Suprapubic skin (tissue), 4 donors: ENCODE measurements around the gene CTDSP2.

Source experiments
- CTCF ChIP-seq, 2 donors: fragments of 200-600 bp in 1 of 2; fragments of 450-650 bp in 1 of 2; sonication (generic) in 1 of 2; IDR thresholded peaks; one replicate each; pipeline ENCODE4 v1.5.1; 2016 to 2019; ENCODE audit warnings: antibody characterized with exemption in 2 of 2, mild to moderate bottlenecking in 1 of 2, moderate library complexity in 1 of 2
- POLR2A ChIP-seq, 2 donors: fragments of 450-650 bp; IDR thresholded peaks; one replicate each; pipeline ENCODE4 v1.6.1; 2017; ENCODE audit warnings: antibody characterized with exemption in 2 of 2, mild to moderate bottlenecking in 2 of 2, moderate library complexity in 2 of 2
- POLR2AphosphoS5 ChIP-seq, 3 donors: sonication (generic); formaldehyde crosslinking; IDR thresholded peaks; one replicate each; pipeline ENCODE4 v1.6.1; 2017; ENCODE audit warnings: antibody characterized with exemption in 3 of 3

GRCh38 chr12:57850854-57851430 is 4.4 kb upstream of the CTDSP2 start:
- TF ChIP-seq CTCF (IDR thresholded peaks at IDR 0.05) (no peak), POLR2AphosphoS5 (IDR thresholded peaks at IDR 0.05) (no peak), POLR2A (IDR thresholded peaks at IDR 0.05) (no peak)
